ENCODE data around the gene MYCL. TPM values are rescaled to one million over a fixed set of nuclear protein-coding genes. Genes with fewer than 3 reads are reported as not detected.
A peak's percentile ranks its signal among the peaks of the same experiment; 100 is the strongest.

MYCL gene
- total RNA-seq, 2 experiments from 2014 or later, result 0.10 to 0.18 TPM

DNA sequence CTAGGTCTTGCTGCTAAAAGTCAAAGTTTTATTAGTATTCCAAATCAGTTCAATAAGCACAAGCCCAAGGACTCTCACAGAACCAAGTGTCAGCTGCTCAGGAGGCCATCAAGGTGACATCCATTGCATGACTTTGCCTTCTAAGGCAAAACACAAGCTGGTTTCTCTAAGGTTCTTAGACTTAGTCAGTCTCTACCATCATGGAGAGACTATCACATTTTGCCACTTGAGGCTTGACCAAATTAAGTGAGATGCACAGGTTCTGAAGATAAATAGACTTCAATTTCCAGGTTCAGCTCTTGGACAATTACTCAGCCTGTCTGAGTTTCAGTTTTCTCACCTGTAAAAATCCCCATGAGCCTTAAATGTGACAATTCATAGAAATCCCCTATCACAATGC lies 47.4 kb downstream of the MYCL start:
- Mint-ChIP-seq H3K4me3 (no peak overlapping the region), H3K36me3 (ENCODE audit: low read depth) (peaks cover 11% of the 10 kb centered on the region), H3K9me3 (no peaks in the 10 kb centered on the region), H3K4me1 (peaks cover 5% of the 10 kb centered on the region), H3K27ac (no peak overlapping the region), H3K27me3 (no peaks in the 10 kb centered on the region)
- ChIA-PET POLR2A (no interaction called here), CTCF (no interaction called here)
- DNase-seq, result no peak

GRCh38 chr1:39852876-39853275 lies 48.8 kb downstream of the MYCL start:
- no peaks in the 10 kb centered on the region for H3K27me3 Mint-ChIP-seq
- no peak for DNase-seq
- POLR2A ChIA-PET, result no interaction called here
- H3K27ac Mint-ChIP-seq, result no peak overlapping the region
- CTCF ChIA-PET, result no interaction called here
- no peaks in the 10 kb centered on the region for H3K9me3 Mint-ChIP-seq
- H3K36me3 Mint-ChIP-seq (ENCODE audit: low read depth), result peaks cover 11% of the 10 kb centered on the region
- no peak overlapping the region for H3K4me3 Mint-ChIP-seq
- H3K4me1 Mint-ChIP-seq, result peaks cover 5% of the 10 kb centered on the region

DNA sequence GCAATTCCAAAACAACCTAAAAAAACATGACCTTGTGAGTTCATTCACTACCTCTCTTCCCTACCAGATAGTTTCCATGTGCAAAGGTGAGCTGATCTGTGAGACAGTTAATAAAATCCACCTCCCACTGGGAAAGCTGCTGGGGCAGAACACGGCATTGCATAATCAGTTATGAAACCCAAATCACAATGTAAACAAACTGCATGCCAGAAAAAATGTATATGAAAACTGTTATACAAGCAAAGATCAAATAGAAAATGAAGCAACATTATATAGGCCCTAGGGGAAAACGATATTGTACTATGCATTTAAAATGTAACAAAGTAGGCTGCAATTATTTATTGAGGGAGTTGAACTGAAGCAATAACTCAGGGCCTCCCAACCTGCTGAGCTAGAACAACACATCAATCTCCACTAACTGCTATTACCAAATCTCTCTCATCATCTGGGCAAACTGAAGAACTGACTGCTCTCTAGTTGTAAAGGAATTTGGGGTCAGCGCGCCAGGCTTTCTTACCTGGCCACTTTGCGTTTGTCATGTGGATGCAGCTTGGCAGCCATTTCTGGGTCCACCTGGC lies 49.4 kb downstream of the MYCL start:
- no peak overlapping the region for H3K4me3 Mint-ChIP-seq
- ChIA-PET CTCF (no interaction called here), POLR2A (no interaction called here)
- DNase-seq, result no peak
- peaks cover 5% of the 10 kb centered on the region for H3K4me1 Mint-ChIP-seq
- no peaks in the 10 kb centered on the region for H3K9me3 Mint-ChIP-seq
- H3K36me3 Mint-ChIP-seq (ENCODE audit: low read depth), result peaks cover 12% of the 10 kb centered on the region
- no peak overlapping the region for H3K27ac Mint-ChIP-seq
- no peaks in the 10 kb centered on the region for H3K27me3 Mint-ChIP-seq

DNA sequence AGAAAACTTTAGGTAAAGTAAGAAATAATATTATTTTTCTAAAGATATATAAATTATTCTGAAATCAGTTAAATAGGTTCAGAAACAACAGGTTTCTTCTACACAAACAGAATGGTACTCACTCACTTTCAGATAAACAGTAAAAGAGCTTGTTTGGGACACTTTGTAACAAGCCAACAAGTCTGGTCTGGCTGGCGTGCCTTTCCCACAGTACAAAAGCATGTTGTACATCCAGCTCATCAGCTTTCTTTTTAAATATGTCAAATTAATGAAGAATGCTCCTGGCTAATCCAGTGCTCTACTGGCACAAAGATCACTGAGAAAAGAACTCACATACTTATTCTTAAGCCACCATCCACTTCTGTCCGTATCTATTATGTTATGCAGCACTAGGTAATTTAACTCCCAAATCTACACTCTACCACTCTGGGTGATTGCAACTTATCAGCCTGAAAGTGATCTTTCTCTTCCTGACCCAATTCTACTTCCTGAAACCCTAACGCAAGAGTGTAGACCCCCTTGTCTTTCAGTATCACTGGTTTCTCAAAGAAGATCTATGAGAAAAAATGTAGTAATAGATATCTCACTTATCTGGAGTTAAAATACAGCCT lies 51.0 kb downstream of the MYCL start:
- DNase-seq, result no peak
- no peak overlapping the region for H3K4me3 Mint-ChIP-seq
- no peaks in the 10 kb centered on the region for H3K9me3 Mint-ChIP-seq
- H3K36me3 Mint-ChIP-seq (ENCODE audit: low read depth), result peaks cover 23% of the 10 kb centered on the region
- peaks cover 14% of the 10 kb centered on the region for H3K4me1 Mint-ChIP-seq
- ChIA-PET CTCF (interaction anchor here (0.5 to 1.7 kb wide), 2 partner anchors 52 to 278 kb away, joined by 3 to 4 read pairs; no protein-coding TSS in a partner anchor), POLR2A (no interaction called here)
- no peaks in the 10 kb centered on the region for H3K27me3 Mint-ChIP-seq
- H3K27ac Mint-ChIP-seq, result no peak overlapping the region

- Mint-ChIP-seq H3K4me1 (peaks cover 28% of the 10 kb centered on the region), H3K27ac (no peak overlapping the region), H3K9me3 (no peaks in the 10 kb centered on the region), H3K27me3 (no peaks in the 10 kb centered on the region), H3K4me3 (no peak overlapping the region), H3K36me3 (ENCODE audit: low read depth) (peaks cover 22% of the 10 kb centered on the region)
- POLR2A ChIA-PET, result interaction anchor here (1.1 kb wide), 1 partner anchor 10 kb away, joined by 3 read pairs; no protein-coding TSS in a partner anchor
- DNase-seq, result no peak
- CTCF ChIA-PET, result interaction anchor here (0.6 kb wide), 1 partner anchor 31 kb away, joined by 3 read pairs; no protein-coding TSS in a partner anchor
Observed at GRCh38 chr1:39849203-39849602, 52.5 kb downstream of the MYCL start.

DNA sequence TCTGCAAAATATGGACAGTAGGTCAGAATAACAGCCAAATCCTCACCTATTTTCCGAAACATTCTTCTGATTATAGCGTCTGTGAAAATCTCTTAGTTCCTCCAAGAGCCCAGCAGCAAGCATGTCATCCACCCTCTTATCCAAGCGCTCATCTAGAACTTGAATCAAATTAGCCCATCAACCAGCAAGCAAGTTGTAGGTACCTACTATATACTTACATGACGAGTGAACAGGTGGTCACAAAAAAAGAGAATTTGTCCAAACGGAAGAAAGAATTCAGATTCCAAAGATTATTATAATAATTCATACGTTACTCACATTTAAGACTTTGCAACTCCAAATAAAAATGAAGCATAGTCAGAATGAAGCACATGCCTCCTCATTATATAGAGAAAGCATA lies 53.8 kb downstream of the MYCL start:
- Mint-ChIP-seq H3K9me3 (no peaks in the 10 kb centered on the region), H3K27ac (no peak overlapping the region), H3K27me3 (no peaks in the 10 kb centered on the region), H3K36me3 (ENCODE audit: low read depth) (peaks cover 28% of the 10 kb centered on the region), H3K4me1 (peaks cover 39% of the 10 kb centered on the region), H3K4me3 (no peak overlapping the region)
- no peak for DNase-seq
- ChIA-PET POLR2A (no interaction called here), CTCF (interaction anchor here (1.1 kb wide), 1 partner anchor 54 kb away, joined by 3 read pairs; the partner anchor contains the start of gene MYCL)

DNA sequence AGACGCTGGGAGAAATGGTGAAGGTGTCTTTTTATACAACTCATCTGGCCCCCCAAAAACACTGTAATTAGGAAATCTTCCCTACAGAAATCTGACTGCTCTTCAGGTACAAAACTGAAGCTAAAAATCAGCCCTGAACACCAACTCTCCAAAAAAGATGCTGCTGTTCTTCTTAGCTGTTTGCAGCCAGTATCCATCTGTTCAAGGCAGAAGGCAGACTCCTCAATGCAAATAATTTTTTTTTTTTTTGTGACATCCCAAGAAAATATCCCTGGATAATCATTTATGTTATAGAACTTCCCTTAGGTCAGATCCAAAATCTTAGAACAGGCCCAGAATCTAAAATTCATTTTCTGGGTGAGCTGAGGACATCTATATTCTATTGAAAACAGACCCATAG lies 54.9 kb downstream of the MYCL start:
- Mint-ChIP-seq H3K27me3 (no peaks in the 10 kb centered on the region), H3K36me3 (ENCODE audit: low read depth) (peaks cover 37% of the 10 kb centered on the region), H3K4me1 (peaks cover 42% of the 10 kb centered on the region), H3K27ac (no peak overlapping the region), H3K9me3 (no peaks in the 10 kb centered on the region), H3K4me3 (no peak overlapping the region)
- CTCF ChIA-PET, result interaction anchor here (1.0 to 1.1 kb wide), 2 partner anchors 55 to 56 kb away, joined by 3 to 4 read pairs; partner anchors contain the start of gene MYCL
- no peak for DNase-seq
- POLR2A ChIA-PET, result interaction anchor here (0.6 to 2.1 kb wide), 2 partner anchors 36 to 60 kb away, joined by 5 to 7 read pairs; partner anchors contain the start of gene TRIT1

DNA sequence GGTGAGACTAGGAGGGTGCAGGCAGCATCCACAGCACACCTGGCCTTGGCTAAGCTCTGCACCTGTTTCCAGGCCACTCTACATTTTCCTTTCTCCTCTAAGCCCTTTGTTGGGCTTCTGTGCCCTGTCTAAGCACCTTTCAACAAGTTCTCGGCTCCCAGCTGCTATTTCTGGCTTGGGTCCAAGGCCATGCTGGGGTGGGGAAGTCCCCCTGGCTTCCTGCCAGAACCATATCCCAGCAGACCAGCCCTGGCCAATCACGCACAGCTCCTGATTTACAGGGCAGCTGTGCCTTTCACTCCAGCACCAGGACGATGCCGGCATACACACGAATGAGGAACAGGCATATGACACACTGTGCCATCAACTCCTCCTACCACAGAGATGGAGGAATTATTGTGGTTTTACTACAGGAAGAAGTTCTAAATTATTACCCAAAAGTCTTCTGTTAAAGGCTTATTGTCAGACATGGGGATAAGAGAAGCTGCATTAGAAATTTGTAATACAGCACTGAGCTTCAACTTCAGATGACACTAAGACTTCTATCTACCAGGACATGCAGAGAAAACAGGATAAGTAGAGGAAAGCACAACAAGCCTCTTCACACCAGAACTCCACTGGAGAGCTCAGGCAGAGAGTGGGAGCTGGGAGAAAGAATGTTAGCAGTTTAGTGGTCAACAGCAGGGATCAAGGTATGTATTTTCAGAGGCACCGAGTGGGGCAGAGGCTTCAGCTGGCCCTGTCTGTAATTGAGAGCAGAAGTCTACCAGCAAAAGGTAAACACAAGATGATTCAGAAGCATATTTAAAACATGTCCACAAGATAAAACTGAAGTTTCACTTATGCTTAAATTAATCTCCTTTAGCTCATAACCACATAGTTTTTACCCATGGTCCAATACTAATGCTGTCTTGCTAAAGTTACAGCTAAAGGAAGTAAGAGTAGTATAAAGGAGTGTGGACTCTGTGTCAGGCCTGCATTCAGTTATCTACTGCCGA lies 55.8 kb downstream of the MYCL start:
- Mint-ChIP-seq H3K27ac (peak overlapping the region; percentile 63), H3K4me3 (no peak overlapping the region), H3K9me3 (no peaks in the 10 kb centered on the region), H3K27me3 (no peaks in the 10 kb centered on the region), H3K4me1 (peaks cover 40% of the 10 kb centered on the region), H3K36me3 (ENCODE audit: low read depth) (peaks cover 44% of the 10 kb centered on the region)
- CTCF ChIA-PET, result interaction anchor here (0.8 to 1.4 kb wide), 4 partner anchors 28 to 186 kb away, joined by 3 to 4 read pairs (median 4); no protein-coding TSS in a partner anchor
- POLR2A ChIA-PET, result interaction anchor here (1.2 to 2.1 kb wide), 2 partner anchors 29 to 37 kb away, joined by 3 to 7 read pairs; partner anchors contain the start of gene TRIT1
- DNase-seq, result peak; percentile 64

Other genes starting within 250 kb of the MYCL start
- not detected for gene NT5C1A, start 229.8 kb downstream of the MYCL start, total RNA-seq
- 1 to 10 TPM; 2.4 to 2.6 TPM for gene HPCAL4, start 210.5 kb downstream of the MYCL start, total RNA-seq
- 10 to 100 TPM; 52.3 to 57.4 TPM for gene PPIE, start 163.0 kb downstream of the MYCL start, total RNA-seq
- 1 to 10 TPM in 1 of 2 experiments, under 1 TPM in 1; 0.88 to 1.0 TPM for gene OXCT2, start 130.6 kb downstream of the MYCL start, total RNA-seq
- gene BMP8B, start 113.1 kb downstream of the MYCL start, total RNA-seq, result under 1 TPM; 0.60 to 0.65 TPM
- gene TRIT1, start 18.4 kb downstream of the MYCL start, total RNA-seq, result 10 to 100 TPM; 12.9 to 16.1 TPM
- 1 to 10 TPM; 2.4 to 2.5 TPM for gene MFSD2A, start 53.2 kb upstream of the MYCL start, total RNA-seq
- gene CAP1, start 138.8 kb upstream of the MYCL start, total RNA-seq, result 100 to 1,000 TPM; 890 to 908 TPM
- 10 to 100 TPM; 76.9 to 83.4 TPM for gene PPT1, start 195.3 kb upstream of the MYCL start, total RNA-seq